Measurements from ENCODE around the gene YIF1A. TPM values are rescaled to one million over a fixed set of nuclear protein-coding genes. Genes with fewer than 3 reads are reported as not detected.

Gene YIF1A
- total and polyA plus RNA-seq, 10 donors: 34.7 to 60.1 (median 47.9) TPM

GRCh38 chr11:66315921-66316811 lies 27.2 kb upstream of the YIF1A start:
- H3K27me3 ChIP-seq (replicated peaks in 1 of 7): peaks cover 0 to 26% (median 0%) of the 10 kb centered on the region in 7 donors
- WGBS, 5 donors: 72 to 89% (median 84%) methylated on average over 29 to 52 of the region's 52 CpGs
- peak overlapping the region in 7 of 8 donors; percentile 10 to 54 (median 28) for H3K4me3 ChIP-seq
- H3K4me1 ChIP-seq: peaks cover 19 to 83% (median 53%) of the 10 kb centered on the region in 6 donors
- peak overlapping the region in 7 of 8 donors; percentile 66 to 91 (median 82) for H3K27ac ChIP-seq
- peak; percentile 79 for DNase-seq
- TF ChIP-seq POLR2AphosphoS5 (IDR thresholded peaks at IDR 0.05) (peak in 2 of 3 donors; percentile 37 to 56), CTCF (IDR thresholded peaks at IDR 0.05 in 8 of 11, conservative IDR thresholded peaks at IDR 0.05 in 3 of 11) (no peak)
- intact Hi-C loops (cut with DNase I; ENCODE audit: low total_unique reads): no loop called here
- H3K36me3 ChIP-seq: no peaks in the 10 kb centered on the region
- no peaks in the 10 kb centered on the region for H3K9me3 ChIP-seq

- WGBS, 5 donors: 85 to 93% (median 91%) methylated on average over 14 of the region's 14 CpGs
- intact Hi-C loops (cut with DNase I; ENCODE audit: low total_unique reads): no loop called here
- H3K9me3 ChIP-seq: no peaks in the 10 kb centered on the region
- DNase-seq: no peak
- TF ChIP-seq POLR2AphosphoS5 (IDR thresholded peaks at IDR 0.05) (no peak), CTCF (IDR thresholded peaks at IDR 0.05 in 8 of 11, conservative IDR thresholded peaks at IDR 0.05 in 3 of 11) (no peak), POLR2A (IDR thresholded peaks at IDR 0.05) (no peak)
- peaks cover 0 to 26% (median 0%) of the 10 kb centered on the region in 7 donors for H3K27me3 ChIP-seq (replicated peaks in 1 of 7)
- H3K4me3 ChIP-seq: peak overlapping the region in 3 of 8 donors; percentile 23 to 41 (median 28)
- peak overlapping the region in 3 of 8 donors; percentile 85 to 93 (median 91) for H3K27ac ChIP-seq
- H3K4me1 ChIP-seq: peaks cover 19 to 84% (median 53%) of the 10 kb centered on the region in 6 donors
- H3K36me3 ChIP-seq: no peaks in the 10 kb centered on the region
Observed at GRCh38 chr11:66315498-66315885, 26.5 kb upstream of the YIF1A start.

GRCh38 chr11:66314561-66315497 lies 25.9 kb upstream of the YIF1A start:
- no peaks in the 10 kb centered on the region for H3K9me3 ChIP-seq
- WGBS, 5 donors: 85 to 89% (median 87%) methylated on average over 11 to 17 of the region's 17 CpGs
- no peaks in the 10 kb centered on the region for H3K36me3 ChIP-seq
- no peak for DNase-seq
- H3K27ac ChIP-seq: peak overlapping the region in 4 of 8 donors; percentile 83 to 93 (median 92)
- H3K4me1 ChIP-seq: peaks cover 19 to 84% (median 53%) of the 10 kb centered on the region in 6 donors
- H3K27me3 ChIP-seq (replicated peaks in 1 of 7): peaks cover 0 to 26% (median 0%) of the 10 kb centered on the region in 7 donors
- H3K4me3 ChIP-seq: no peak overlapping the region
- TF ChIP-seq POLR2A (IDR thresholded peaks at IDR 0.05): no peak
- no peak for TF ChIP-seq CTCF (IDR thresholded peaks at IDR 0.05 in 8 of 11, conservative IDR thresholded peaks at IDR 0.05 in 3 of 11)
- TF ChIP-seq POLR2AphosphoS5 (IDR thresholded peaks at IDR 0.05): no peak
- intact Hi-C loops (cut with DNase I; ENCODE audit: low total_unique reads): loop anchor here (5.0 kb wide), 1 partner anchor 72 kb away; no protein-coding TSS in a partner anchor
